GM12801 (cell line): ENCODE results near the gene COBL.

Experiments
- CTCF ChIP-seq: IDR thresholded peaks from one replicate; pipeline ENCODE4 v1.5.1; 2011; ENCODE audit warnings: control low read depth; ENCODE audit not compliant: insufficient read length; ENCODE audit errors: extremely low read depth

COBL gene

GRCh38 chr7:51187941-51188340 is 128.7 kb downstream of the COBL start:
- TF ChIP-seq CTCF: no peak

DNA sequence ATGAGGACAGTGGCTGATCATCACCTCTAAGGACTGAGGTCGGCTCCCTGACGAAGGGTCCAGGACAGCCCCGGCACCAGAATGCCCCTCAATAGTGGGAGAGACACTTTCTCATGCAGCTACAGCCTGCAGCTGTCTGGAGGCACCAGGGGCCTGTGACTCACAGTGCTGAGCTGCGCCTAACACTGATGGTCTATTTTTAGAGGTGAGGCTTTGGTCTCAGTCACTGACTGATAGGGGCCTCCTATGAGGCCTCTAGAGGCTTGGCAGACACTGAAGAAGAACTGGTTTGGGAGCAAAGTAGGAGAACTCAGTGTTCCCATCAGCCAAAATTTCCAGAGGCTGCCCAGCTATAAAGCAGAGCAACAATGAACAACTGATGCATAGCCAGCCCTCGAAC is 130.1 kb downstream of the COBL start:
- TF ChIP-seq CTCF: no peak

GRCh38 chr7:51182636-51183166 is 133.9 kb downstream of the COBL start:
- no peak for TF ChIP-seq CTCF

DNA sequence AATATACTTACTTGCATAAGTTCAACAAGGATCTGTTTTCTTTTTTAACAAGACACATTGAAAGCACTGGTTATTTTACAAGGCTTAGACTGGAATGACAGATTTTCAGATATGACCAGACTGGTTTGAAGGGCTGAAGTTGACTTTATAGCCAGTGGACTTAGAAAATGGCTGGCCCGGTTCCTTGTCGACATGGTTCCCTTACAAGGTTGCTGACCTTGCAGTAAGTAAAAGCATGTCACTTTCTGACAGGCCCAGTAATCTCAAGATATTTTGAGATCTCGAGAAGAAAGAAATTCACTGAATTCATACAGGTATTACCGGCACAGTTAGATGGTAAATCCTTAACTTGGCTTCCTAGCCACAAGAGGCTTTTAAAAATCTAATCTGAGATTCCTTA is 136.5 kb downstream of the COBL start:
- TF ChIP-seq CTCF: no peak

DNA sequence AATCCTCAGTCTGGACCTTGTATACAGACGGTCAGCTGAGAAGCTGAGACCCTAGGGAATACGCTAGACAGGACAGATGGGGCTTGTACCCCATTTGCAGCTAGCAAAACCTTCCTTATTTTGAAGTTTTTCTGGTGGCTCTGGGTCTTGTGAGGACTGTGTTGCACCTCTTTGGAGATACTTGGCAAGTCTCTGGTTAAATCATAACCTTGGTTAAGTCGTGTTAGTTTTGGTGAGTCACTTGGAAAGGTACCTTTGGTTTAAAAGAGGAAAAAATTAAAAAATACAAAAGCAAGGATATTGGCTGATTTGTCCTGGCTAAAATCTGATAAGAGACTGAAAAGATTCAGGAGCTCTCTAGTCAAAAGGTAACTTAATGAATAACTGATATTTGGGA is 140.6 kb downstream of the COBL start:
- TF ChIP-seq CTCF: no peak

DNA sequence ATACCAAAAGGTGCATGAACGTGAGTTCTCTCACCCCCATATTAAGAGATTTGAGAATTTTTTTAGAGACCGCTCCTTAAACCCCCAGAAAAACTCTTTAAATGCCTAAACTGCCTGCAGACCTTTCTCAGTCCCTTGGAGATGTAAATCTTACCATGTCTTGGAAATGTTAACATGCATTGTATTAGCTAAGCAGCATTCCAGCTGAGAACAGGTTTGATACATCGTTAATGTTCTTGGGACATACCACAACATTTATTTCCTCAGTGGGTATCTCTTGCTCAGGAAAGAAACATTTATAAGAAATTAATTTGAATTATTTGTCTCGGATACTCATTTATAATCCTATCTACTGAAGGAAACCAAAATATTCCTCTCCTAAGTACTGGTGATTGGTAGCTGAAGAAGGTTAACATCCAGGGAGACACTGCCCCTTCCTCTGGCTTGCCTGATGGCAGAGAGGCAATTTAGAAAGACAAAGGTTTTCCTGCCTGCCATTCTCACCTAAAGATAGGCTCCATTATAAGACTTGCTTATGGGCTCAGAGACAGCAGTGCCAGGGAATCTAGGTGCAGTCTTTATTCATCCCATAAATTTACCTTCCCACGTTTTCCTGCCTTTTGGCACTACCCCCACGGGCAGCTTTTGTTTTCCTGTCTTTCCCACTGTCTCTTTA is 141.2 kb downstream of the COBL start:
- TF ChIP-seq CTCF: no peak

DNA sequence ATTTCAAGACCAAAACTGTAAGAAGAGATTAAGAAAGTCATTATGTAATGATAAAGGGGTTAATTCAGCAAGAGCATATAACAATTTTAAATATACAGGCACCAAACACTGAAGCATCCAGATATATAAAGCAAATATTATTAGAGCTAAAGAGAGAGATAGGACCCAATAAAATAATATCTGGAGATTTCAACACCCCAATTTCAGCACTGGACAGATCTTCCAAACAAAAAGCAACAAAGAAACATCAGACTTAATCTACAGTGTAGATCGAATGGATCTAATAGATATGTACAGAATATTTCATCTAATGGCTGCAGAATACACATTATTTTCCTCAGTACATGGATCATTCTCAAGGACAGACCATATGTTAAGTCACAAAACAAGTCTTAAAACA is 151.3 kb downstream of the COBL start:
- no peak for TF ChIP-seq CTCF
